CD4-positive, alpha-beta T cell (primary cell): ENCODE results near the gene PRKN. TPM values are rescaled to one million over a fixed set of nuclear protein-coding genes. Genes with fewer than 3 reads are reported as not detected.

Source experiments
- ATAC-seq: fragments of 200-7000 bp; cut with Tn5 transposase; one replicate; pipeline ENCODE4 v1.10.0; 2022; ENCODE audit warnings: mild to moderate bottlenecking; ENCODE audit not compliant: poor library complexity
- CTCF ChIA-PET: fragments of 350-600 bp; sonication (Branson Sonifier 250); formaldehyde crosslinking; loops from one replicate; lab custom pipeline; 2021; ENCODE audit warnings: antibody characterized with exemption, inconsistent platforms; lab: Charles Lee
- POLR2A ChIA-PET: fragments of 350-600 bp; sonication (Branson Sonifier 250); formaldehyde crosslinking; loops from one replicate; lab custom pipeline; 2021; ENCODE audit warnings: antibody characterized with exemption, inconsistent platforms; lab: Charles Lee
- DNase-seq, 14 experiments: peaks; one replicate each; pipeline ENCODE4 v3.0.0-alpha.2; 2013 to 2020; ENCODE audit warnings: mixed read lengths in 2 of 14
- H3K27ac ChIP-seq, 2 donors: one replicate each; pipeline versions ENCODE4 v1.5.1 to v1.7.0; 2013; ENCODE audit warnings: low read length in 2 of 2, low read depth in 1 of 2, mild to moderate bottlenecking in 1 of 2
- H3K27me3 ChIP-seq, 2 experiments: 1 replicate in 1 of 2; 2 replicates in 1 of 2; pipeline versions ENCODE4 v1.6.1 to v1.7.0; 2013; ENCODE audit warnings: low read length in 2 of 2, control low read depth in 1 of 2, mild to moderate bottlenecking in 1 of 2, moderate library complexity in 1 of 2; ENCODE audit not compliant: insufficient read depth in 2 of 2, control insufficient read depth in 1 of 2
- H3K36me3 ChIP-seq: one replicate; pipeline ENCODE4 v1.6.1; 2013; ENCODE audit warnings: low read length, control low read depth; ENCODE audit not compliant: insufficient read depth
- H3K4me1 ChIP-seq: one replicate; pipeline ENCODE4 v1.6.1; 2013; ENCODE audit warnings: low read length, control low read depth; ENCODE audit not compliant: insufficient read depth
- H3K4me3 ChIP-seq: one replicate; pipeline ENCODE4 v1.5.1; 2013; ENCODE audit warnings: mild to moderate bottlenecking, low read length, moderate library complexity
- H3K9me3 ChIP-seq, 2 experiments: 1 replicate in 1 of 2; 2 replicates in 1 of 2; pipeline versions ENCODE4 v1.6.1 to v1.7.0; 2013; ENCODE audit warnings: low read length in 2 of 2, mild to moderate bottlenecking in 2 of 2, control low read depth in 1 of 2, moderate library complexity in 1 of 2; ENCODE audit not compliant: control insufficient read depth in 1 of 2, insufficient read depth in 1 of 2
- H3K27ac Mint-ChIP-seq: one replicate; pipeline ENCODE4 v1.8.0; 2020; ENCODE audit warnings: mixed read lengths
- H3K27me3 Mint-ChIP-seq: one replicate; pipeline ENCODE4 v1.8.0; 2021; ENCODE audit warnings: mixed read lengths
- H3K36me3 Mint-ChIP-seq: one replicate; pipeline ENCODE4 v1.8.0; 2021; ENCODE audit warnings: low read depth, mixed read lengths
- H3K4me1 Mint-ChIP-seq: one replicate; pipeline ENCODE4 v1.8.0; 2021; ENCODE audit warnings: low read depth, mixed read lengths
- H3K4me3 Mint-ChIP-seq: one replicate; pipeline ENCODE4 v1.8.0; 2020; ENCODE audit warnings: mild to moderate bottlenecking, mixed read lengths
- H3K9me3 Mint-ChIP-seq: one replicate; pipeline ENCODE4 v1.8.0; 2020; ENCODE audit warnings: mixed read lengths
- intact Hi-C, 2 experiments: fragments of 100-400 bp; cut with DNase I in 1 of 2; cut with micrococcal nuclease in 1 of 2; formaldehyde crosslinking; loops; one replicate each; pipeline versions ENCODE4 v1.15.1 to v1.9.0; 2023 to 2025; cut with DNase I, micrococcal nuclease
- total RNA-seq, 174 experiments: library from RNA in 2 of 174; stranded (reverse) in 2 of 174; gene quantifications; one replicate each; pipeline ENCODE4 v1.2.3 and lab custom pipeline; 2021 to 2026
- TF ChIP-seq, protein P1 (sequence below): fragments of 200-600 bp; IDR thresholded peaks from one replicate; pipeline ENCODE4 v1.8.0; 2022; ENCODE audit warnings: antibody characterized with exemption, mild to moderate bottlenecking

The PRKN gene
- total RNA-seq, 2 experiments from 2014 or later: 5.2 to 5.4 TPM

DNA sequence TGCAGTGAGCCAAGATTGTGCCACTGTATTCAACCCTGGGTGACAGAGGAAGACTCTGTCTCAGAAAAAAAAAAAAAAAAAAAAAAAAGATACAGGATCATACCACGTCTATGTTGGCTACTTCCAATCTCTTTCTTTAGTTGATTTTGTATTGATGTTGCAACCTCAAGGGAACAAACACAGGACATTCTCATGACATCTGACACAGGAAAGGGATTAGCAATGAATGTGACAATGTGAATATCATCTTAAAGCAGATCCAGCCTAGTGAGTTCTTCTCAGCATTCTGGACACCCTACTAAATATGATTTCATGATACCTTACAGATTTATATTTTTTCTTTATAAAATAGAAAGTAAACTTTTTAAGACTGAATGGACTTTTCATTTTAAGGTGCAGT is 580.3 kb downstream of the PRKN start:
- ATAC-seq: no peak
- Histone ChIP-seq H3K9me3 (no peaks in the 10 kb centered on the region), H3K4me3 (no peak overlapping the region), H3K27ac (no peak overlapping the region), H3K4me1 (no peaks in the 10 kb centered on the region), H3K36me3 (no peaks in the 10 kb centered on the region), H3K27me3 (no peaks in the 10 kb centered on the region)
- TF ChIP-seq, protein P1, sequence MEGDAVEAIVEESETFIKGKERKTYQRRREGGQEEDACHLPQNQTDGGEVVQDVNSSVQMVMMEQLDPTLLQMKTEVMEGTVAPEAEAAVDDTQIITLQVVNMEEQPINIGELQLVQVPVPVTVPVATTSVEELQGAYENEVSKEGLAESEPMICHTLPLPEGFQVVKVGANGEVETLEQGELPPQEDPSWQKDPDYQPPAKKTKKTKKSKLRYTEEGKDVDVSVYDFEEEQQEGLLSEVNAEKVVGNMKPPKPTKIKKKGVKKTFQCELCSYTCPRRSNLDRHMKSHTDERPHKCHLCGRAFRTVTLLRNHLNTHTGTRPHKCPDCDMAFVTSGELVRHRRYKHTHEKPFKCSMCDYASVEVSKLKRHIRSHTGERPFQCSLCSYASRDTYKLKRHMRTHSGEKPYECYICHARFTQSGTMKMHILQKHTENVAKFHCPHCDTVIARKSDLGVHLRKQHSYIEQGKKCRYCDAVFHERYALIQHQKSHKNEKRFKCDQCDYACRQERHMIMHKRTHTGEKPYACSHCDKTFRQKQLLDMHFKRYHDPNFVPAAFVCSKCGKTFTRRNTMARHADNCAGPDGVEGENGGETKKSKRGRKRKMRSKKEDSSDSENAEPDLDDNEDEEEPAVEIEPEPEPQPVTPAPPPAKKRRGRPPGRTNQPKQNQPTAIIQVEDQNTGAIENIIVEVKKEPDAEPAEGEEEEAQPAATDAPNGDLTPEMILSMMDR: no peak
- no peak overlapping the region for H3K4me3 Mint-ChIP-seq
- ChIA-PET CTCF (no interaction called here), POLR2A (no interaction called here)
- peaks cover 3% of the 10 kb centered on the region for H3K36me3 Mint-ChIP-seq
- intact Hi-C loops: no loop called here
- no peaks in the 10 kb centered on the region for H3K4me1 Mint-ChIP-seq
- peaks cover 10% of the 10 kb centered on the region for H3K9me3 Mint-ChIP-seq
- H3K27me3 Mint-ChIP-seq: no peaks in the 10 kb centered on the region
- no peak overlapping the region for H3K27ac Mint-ChIP-seq
- no peak for DNase-seq

GRCh38 chr6:162140251-162140852 is 587.2 kb downstream of the PRKN start:
- ChIA-PET POLR2A (no interaction called here), CTCF (no interaction called here)
- no peak for ATAC-seq
- Mint-ChIP-seq H3K4me3 (no peak overlapping the region), H3K27me3 (no peaks in the 10 kb centered on the region), H3K9me3 (peaks cover 18% of the 10 kb centered on the region), H3K4me1 (no peaks in the 10 kb centered on the region), H3K27ac (no peak overlapping the region), H3K36me3 (peaks cover 20% of the 10 kb centered on the region)
- TF ChIP-seq, protein P1: no peak
- peaks cover 4 to 8% of the 10 kb centered on the region in 2 experiments for H3K9me3 ChIP-seq
- intact Hi-C loops: no loop called here
- H3K4me1 ChIP-seq: no peaks in the 10 kb centered on the region
- no peak overlapping the region for H3K4me3 ChIP-seq
- no peaks in the 10 kb centered on the region for H3K27me3 ChIP-seq
- no peaks in the 10 kb centered on the region for H3K36me3 ChIP-seq
- no peak for DNase-seq
- no peak overlapping the region for H3K27ac ChIP-seq

DNA sequence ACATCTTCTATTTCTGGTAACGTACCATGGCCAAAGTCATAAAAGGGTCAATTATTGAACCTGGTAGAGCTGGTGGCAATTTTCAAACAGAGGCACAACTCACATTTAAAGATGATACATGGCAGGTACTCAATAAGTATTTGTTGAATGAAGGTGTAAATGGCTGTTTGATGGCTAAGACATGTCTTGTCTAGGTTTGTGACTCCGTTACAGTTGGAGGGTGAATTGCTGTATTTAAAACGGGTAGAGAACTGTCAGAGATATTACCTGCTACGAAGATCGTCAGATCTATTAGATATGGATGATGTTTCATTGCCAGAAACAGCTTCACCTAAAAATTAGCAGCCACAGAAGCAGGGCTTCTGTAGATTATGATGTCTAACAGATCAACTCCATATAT is 601.9 kb downstream of the PRKN start:
- no peaks in the 10 kb centered on the region for H3K27me3 ChIP-seq
- Mint-ChIP-seq H3K4me1 (no peaks in the 10 kb centered on the region), H3K27ac (no peak overlapping the region), H3K4me3 (no peak overlapping the region), H3K27me3 (no peaks in the 10 kb centered on the region), H3K9me3 (no peaks in the 10 kb centered on the region), H3K36me3 (no peaks in the 10 kb centered on the region)
- TF ChIP-seq, protein P1: no peak
- H3K36me3 ChIP-seq: no peaks in the 10 kb centered on the region
- DNase-seq (no peak), ATAC-seq (no peak)
- H3K9me3 ChIP-seq: no peaks in the 10 kb centered on the region
- ChIA-PET CTCF (no interaction called here), POLR2A (no interaction called here)
- intact Hi-C loops: no loop called here
- no peaks in the 10 kb centered on the region for H3K4me1 ChIP-seq
- no peak overlapping the region for H3K4me3 ChIP-seq
- no peak overlapping the region for H3K27ac ChIP-seq
